NCI-H1417 (cell line): ENCODE measurements around the gene GRAMD4.
"Not testable (repeated sequence)": the region's sequence is repeated elsewhere in the genome, so short reads cannot be mapped to it uniquely, and the experiment has no call there.

ENCODE experiments used
- DNase-seq, 3 experiments: peaks; one replicate each; lab custom pipeline; 2025; lab: John Stamatoyannopoulos, UW

The GRAMD4 gene

GRCh38 chr22:46619240-46619829 is 851 bp upstream of the GRAMD4 start:
- DNase-seq: peak in 1 of 3 experiments; percentile 25

GRCh38 chr22:46620588-46621242 is 529 bp downstream of the GRAMD4 start:
- no peak for DNase-seq

- DNase-seq: not testable (repeated sequence)
Observed at GRCh38 chr22:46621243-46621930, 1.2 kb downstream of the GRAMD4 start.

- no peak for DNase-seq
Observed at GRCh38 chr22:46622081-46622521, 1.9 kb downstream of the GRAMD4 start.

- no peak for DNase-seq
Observed at GRCh38 chr22:46625113-46625842, 5.1 kb downstream of the GRAMD4 start.

GRCh38 chr22:46625843-46626349 is 5.7 kb downstream of the GRAMD4 start:
- no peak for DNase-seq

- DNase-seq: no peak
Observed at GRCh38 chr22:46626356-46626755, 6.2 kb downstream of the GRAMD4 start.

- no peak for DNase-seq
Observed at GRCh38 chr22:46626911-46627805, 7.0 kb downstream of the GRAMD4 start.

GRCh38 chr22:46627806-46628482 is 7.8 kb downstream of the GRAMD4 start:
- DNase-seq: no peak

GRCh38 chr22:46628756-46629155 is 8.6 kb downstream of the GRAMD4 start:
- DNase-seq: no peak

- no peak for DNase-seq
Observed at GRCh38 chr22:46629291-46629690, 9.1 kb downstream of the GRAMD4 start.

- no peak for DNase-seq
Observed at GRCh38 chr22:46631113-46631512, 10.9 kb downstream of the GRAMD4 start.

GRCh38 chr22:46632646-46633249 is 12.6 kb downstream of the GRAMD4 start:
- no peak for DNase-seq

- DNase-seq: no peak
Observed at GRCh38 chr22:46633334-46633890, 13.2 kb downstream of the GRAMD4 start.

- DNase-seq: no peak
Observed at GRCh38 chr22:46634011-46634699, 14.0 kb downstream of the GRAMD4 start.

- not testable (repeated sequence) for DNase-seq
Observed at GRCh38 chr22:46634973-46635685, 14.9 kb downstream of the GRAMD4 start.

GRCh38 chr22:46635756-46636155 is 15.6 kb downstream of the GRAMD4 start:
- DNase-seq: no peak

- DNase-seq: no peak
Observed at GRCh38 chr22:46636221-46637002, 16.2 kb downstream of the GRAMD4 start.
